Fibroblast of pulmonary artery (primary cell): ENCODE measurements around the gene OTOP2.

Experiments used
- DNase-seq: peaks from one replicate; pipeline ENCODE4 v3.0.0-alpha.2; 2010; ENCODE audit warnings: low read depth
- H3K4me3 ChIP-seq: replicated peaks from 2 replicates; pipeline ENCODE4 v1.5.1; 2011; ENCODE audit warnings: low read depth, mild to moderate bottlenecking, control low read depth, low read length, moderate library complexity
- CTCF ChIP-seq: IDR thresholded peaks from 2 replicates; pipeline ENCODE4 v1.5.1; 2011; ENCODE audit warnings: mild to moderate bottlenecking, control low read depth, low read length, inconsistent platforms; ENCODE audit errors: missing control alignments

Gene OTOP2

GRCh38 chr17:74930535-74931036, 6.5 kb downstream of the OTOP2 start:
- DNase-seq = no peak
- TF ChIP-seq CTCF = no peak
- H3K4me3 ChIP-seq = no peak overlapping the region

- no peak for DNase-seq
- no peak for TF ChIP-seq CTCF
- no peak overlapping the region for H3K4me3 ChIP-seq
These were observed 11.0 kb downstream of the OTOP2 start for GRCh38 chr17:74935048-74935447.

GRCh38 chr17:74935585-74936469, 11.8 kb downstream of the OTOP2 start, which contains the start of gene OTOP3:
Gene OTOP3, plus strand, starts transcription at chr17:74935898. Its CDS starts 24 bp downstream, at chr17:74935922.
- no peak for TF ChIP-seq CTCF

GRCh38 chr17:74936470-74936799, 12.4 kb downstream of the OTOP2 start:
- H3K4me3 ChIP-seq = no peak overlapping the region
- no peak for TF ChIP-seq CTCF
- no peak for DNase-seq

More at GRCh38 chr17:74935585-74936469, 11.8 kb downstream of the OTOP2 start, which contains the start of gene OTOP3:
- H3K4me3 ChIP-seq = no peak within 1 kb of the TSS
- no peak for DNase-seq

- TF ChIP-seq CTCF = no peak
- no peak overlapping the region for H3K4me3 ChIP-seq
- no peak for DNase-seq
These were observed 13.3 kb downstream of the OTOP2 start for GRCh38 chr17:74937064-74938051.

- H3K4me3 ChIP-seq = no peak overlapping the region
- TF ChIP-seq CTCF = no peak
- DNase-seq = no peak
These were observed 14.3 kb downstream of the OTOP2 start for GRCh38 chr17:74938194-74938950.
